Measurements from ENCODE around the gene LMAN1L.

DNA sequence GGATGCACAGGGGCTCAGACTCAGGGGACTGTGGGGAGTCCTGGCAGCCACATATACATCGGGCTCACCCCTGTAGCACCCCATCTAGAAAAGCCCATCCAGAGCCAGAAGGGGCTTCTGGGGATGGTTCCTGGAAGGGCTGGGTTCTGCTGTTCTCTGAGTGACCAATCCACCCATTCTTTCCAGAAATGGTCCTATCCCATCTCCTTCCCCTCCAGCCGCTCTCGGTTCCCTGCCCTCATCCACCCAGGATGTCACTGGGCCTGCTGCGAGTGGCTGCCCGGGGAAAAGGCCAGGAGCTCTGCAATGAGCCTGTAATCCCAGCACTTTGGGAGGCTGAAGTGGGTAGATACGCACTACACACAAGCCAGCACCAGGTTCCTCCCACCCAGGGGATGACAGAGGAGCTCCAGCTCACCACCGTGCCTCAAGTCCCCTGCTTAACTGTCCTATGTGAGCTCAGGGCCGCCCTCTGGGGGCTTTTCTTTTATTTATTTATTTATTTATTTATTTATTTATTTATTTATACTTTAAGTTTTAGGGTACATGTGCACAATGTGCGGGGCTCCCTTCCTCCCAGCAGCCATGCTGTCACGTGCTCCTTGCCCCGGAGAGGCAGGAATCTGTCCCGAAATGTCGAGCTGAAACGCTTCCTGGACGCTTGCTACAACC is 44.4 kb upstream of the LMAN1L start:
- no peak for TF ChIP-seq CTCF (IDR thresholded peaks at IDR 0.05)
- no peak for TF ChIP-seq POLR2A (IDR thresholded peaks at IDR 0.05)
